ENCODE measurements around the gene TBC1D5.

Gene TBC1D5

DNA sequence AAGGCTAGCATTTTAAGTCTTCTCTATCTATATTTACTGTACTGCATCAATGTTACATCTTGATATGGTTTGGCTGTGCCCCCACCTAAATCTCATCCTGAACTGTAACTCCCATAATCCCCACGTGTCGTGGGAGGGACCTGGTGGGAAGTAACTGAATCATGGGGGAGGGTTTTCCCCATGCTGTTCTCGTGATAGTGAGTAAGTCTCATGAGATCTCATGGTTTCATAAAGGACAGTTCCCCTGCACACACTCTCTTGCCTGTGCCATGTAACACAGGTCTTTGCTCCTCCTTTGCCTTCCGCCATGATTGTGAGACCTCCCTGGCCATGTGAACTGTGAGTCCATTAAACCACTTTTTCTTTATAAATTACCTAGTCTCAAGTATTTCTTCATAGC lies 161.5 kb downstream of the TBC1D5 start:
- Histone ChIP-seq H3K27me3 (ENCODE audit: control insufficient read depth, insufficient read depth, low read length, poor library complexity, severe bottlenecking) (no peaks in the 10 kb centered on the region), H3K27ac (ENCODE audit: insufficient read depth, low read depth, low read length, poor library complexity, severe bottlenecking) (no peak overlapping the region), H3K4me3 (ENCODE audit: insufficient read depth, low read depth, low read length) (no peak overlapping the region), H3K4me1 (ENCODE audit: control insufficient read depth, insufficient read depth, low read length) (peaks cover 3% of the 10 kb centered on the region), H3K9me3 (ENCODE audit: control insufficient read depth, low read length) (no peaks in the 10 kb centered on the region), H3K36me3 (ENCODE audit: control insufficient read depth, insufficient read depth, low read length) (no peaks in the 10 kb centered on the region)
- WGBS, 2 experiments: 88 to 91% methylated on average over 4 of the region's 4 CpGs

- no peaks in the 10 kb centered on the region for H3K9me3 ChIP-seq (ENCODE audit: control insufficient read depth, low read length)
- H3K4me1 ChIP-seq (ENCODE audit: control insufficient read depth, insufficient read depth, low read length): no peaks in the 10 kb centered on the region
- no peaks in the 10 kb centered on the region for H3K27me3 ChIP-seq (ENCODE audit: control insufficient read depth, insufficient read depth, low read length, poor library complexity, severe bottlenecking)
- WGBS, 2 experiments: 86 to 93% methylated on average over 2 to 3 of the region's 3 CpGs
- H3K36me3 ChIP-seq (ENCODE audit: control insufficient read depth, insufficient read depth, low read length): no peaks in the 10 kb centered on the region
- no peak overlapping the region for H3K27ac ChIP-seq (ENCODE audit: insufficient read depth, low read depth, low read length, poor library complexity, severe bottlenecking)
- H3K4me3 ChIP-seq (ENCODE audit: insufficient read depth, low read depth, low read length): no peak overlapping the region
These were observed 163.0 kb downstream of the TBC1D5 start for GRCh38 chr3:17579289-17580031.

GRCh38 chr3:17577796-17578520 lies 164.5 kb downstream of the TBC1D5 start:
- H3K9me3 ChIP-seq (ENCODE audit: control insufficient read depth, low read length): no peaks in the 10 kb centered on the region
- H3K27ac ChIP-seq (ENCODE audit: insufficient read depth, low read depth, low read length, poor library complexity, severe bottlenecking): no peak overlapping the region
- WGBS, 2 experiments: 95 to 99% methylated on average over 4 of the region's 4 CpGs
- no peaks in the 10 kb centered on the region for H3K4me1 ChIP-seq (ENCODE audit: control insufficient read depth, insufficient read depth, low read length)
- no peaks in the 10 kb centered on the region for H3K36me3 ChIP-seq (ENCODE audit: control insufficient read depth, insufficient read depth, low read length)
- H3K27me3 ChIP-seq (ENCODE audit: control insufficient read depth, insufficient read depth, low read length, poor library complexity, severe bottlenecking): no peaks in the 10 kb centered on the region
- H3K4me3 ChIP-seq (ENCODE audit: insufficient read depth, low read depth, low read length): no peak overlapping the region

- Histone ChIP-seq H3K27me3 (ENCODE audit: control insufficient read depth, insufficient read depth, low read length, poor library complexity, severe bottlenecking) (no peaks in the 10 kb centered on the region), H3K4me1 (ENCODE audit: control insufficient read depth, insufficient read depth, low read length) (no peaks in the 10 kb centered on the region), H3K36me3 (ENCODE audit: control insufficient read depth, insufficient read depth, low read length) (no peaks in the 10 kb centered on the region), H3K27ac (ENCODE audit: insufficient read depth, low read depth, low read length, poor library complexity, severe bottlenecking) (no peak overlapping the region), H3K4me3 (ENCODE audit: insufficient read depth, low read depth, low read length) (no peak overlapping the region), H3K9me3 (ENCODE audit: control insufficient read depth, low read length) (no peaks in the 10 kb centered on the region)
- WGBS, 2 experiments: 89 to 93% methylated on average over 1 of the region's 1 CpG
These were observed 169.0 kb downstream of the TBC1D5 start for GRCh38 chr3:17573396-17573795.

DNA sequence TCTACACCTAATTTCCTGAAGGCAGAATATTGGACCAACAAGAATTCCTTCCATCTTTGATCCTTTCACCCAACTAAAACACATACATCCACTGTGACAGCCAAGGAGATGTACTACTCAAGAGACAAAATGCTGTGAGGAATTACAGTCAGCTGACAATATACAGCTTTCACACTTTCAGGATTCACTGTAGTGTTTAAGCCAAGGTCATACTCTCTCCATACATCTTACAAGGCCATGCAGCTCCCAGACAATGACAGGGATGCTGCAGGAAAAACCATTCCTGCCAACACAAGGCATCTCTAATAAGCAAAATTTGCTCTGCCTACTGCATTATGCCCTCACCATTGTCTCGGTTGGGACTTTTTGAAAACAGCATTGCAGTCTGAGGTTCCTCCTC lies 170.7 kb downstream of the TBC1D5 start:
- Histone ChIP-seq H3K27me3 (ENCODE audit: control insufficient read depth, insufficient read depth, low read length, poor library complexity, severe bottlenecking) (no peaks in the 10 kb centered on the region), H3K4me3 (ENCODE audit: insufficient read depth, low read depth, low read length) (no peak overlapping the region), H3K36me3 (ENCODE audit: control insufficient read depth, insufficient read depth, low read length) (no peaks in the 10 kb centered on the region), H3K9me3 (ENCODE audit: control insufficient read depth, low read length) (no peaks in the 10 kb centered on the region), H3K27ac (ENCODE audit: insufficient read depth, low read depth, low read length, poor library complexity, severe bottlenecking) (no peak overlapping the region), H3K4me1 (ENCODE audit: control insufficient read depth, insufficient read depth, low read length) (no peaks in the 10 kb centered on the region)
- 84 to 89% methylated on average over 1 of the region's 1 CpG for WGBS, 2 experiments

DNA sequence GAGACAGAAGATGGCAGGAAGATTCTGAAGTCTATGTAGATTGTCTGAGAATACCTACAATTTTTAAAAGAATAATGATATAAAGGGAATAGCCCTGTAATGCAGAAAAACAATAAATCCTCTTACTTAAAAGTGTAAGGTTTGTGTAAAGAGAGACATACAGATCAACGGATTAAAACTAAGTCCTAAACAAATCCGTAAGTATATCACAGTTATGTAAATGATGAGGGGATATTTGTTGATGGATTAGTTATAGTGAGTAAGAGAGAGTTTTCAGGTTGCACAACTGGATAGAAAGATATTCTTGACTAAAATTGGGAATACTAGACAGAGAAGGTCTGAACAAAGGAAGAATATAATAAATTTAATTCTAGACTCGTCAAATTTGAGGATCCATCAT lies 179.6 kb downstream of the TBC1D5 start:
- H3K4me1 ChIP-seq (ENCODE audit: control insufficient read depth, insufficient read depth, low read length): no peaks in the 10 kb centered on the region
- WGBS, 2 experiments: 98 to 99% methylated on average over 3 of the region's 3 CpGs
- H3K27ac ChIP-seq (ENCODE audit: insufficient read depth, low read depth, low read length, poor library complexity, severe bottlenecking): no peak overlapping the region
- H3K27me3 ChIP-seq (ENCODE audit: control insufficient read depth, insufficient read depth, low read length, poor library complexity, severe bottlenecking): no peaks in the 10 kb centered on the region
- H3K9me3 ChIP-seq (ENCODE audit: control insufficient read depth, low read length): no peaks in the 10 kb centered on the region
- H3K36me3 ChIP-seq (ENCODE audit: control insufficient read depth, insufficient read depth, low read length): no peaks in the 10 kb centered on the region
- H3K4me3 ChIP-seq (ENCODE audit: insufficient read depth, low read depth, low read length): no peak overlapping the region

DNA sequence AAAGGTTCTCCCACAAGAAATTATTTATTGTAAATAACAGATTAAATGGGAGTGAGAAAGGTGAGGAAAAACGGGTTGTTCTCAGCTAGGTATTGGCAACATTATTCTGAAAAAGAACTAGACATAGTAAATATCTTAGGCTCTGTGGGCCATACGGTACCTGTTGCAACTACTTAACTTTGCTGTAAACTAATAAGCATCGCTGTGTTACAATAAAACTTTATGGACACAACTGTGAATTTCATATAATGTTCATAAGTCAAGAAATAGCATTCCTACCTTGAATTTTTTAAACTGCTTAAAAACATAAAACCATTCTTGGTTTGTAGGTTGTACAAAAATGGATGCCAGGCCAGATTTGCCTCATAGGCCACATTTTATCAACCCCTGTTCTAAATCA lies 183.9 kb downstream of the TBC1D5 start:
- Histone ChIP-seq H3K4me3 (ENCODE audit: insufficient read depth, low read depth, low read length) (no peak overlapping the region), H3K4me1 (ENCODE audit: control insufficient read depth, insufficient read depth, low read length) (peaks cover 7% of the 10 kb centered on the region), H3K27me3 (ENCODE audit: control insufficient read depth, insufficient read depth, low read length, poor library complexity, severe bottlenecking) (no peaks in the 10 kb centered on the region), H3K27ac (ENCODE audit: insufficient read depth, low read depth, low read length, poor library complexity, severe bottlenecking) (no peak overlapping the region), H3K9me3 (ENCODE audit: control insufficient read depth, low read length) (no peaks in the 10 kb centered on the region), H3K36me3 (ENCODE audit: control insufficient read depth, insufficient read depth, low read length) (no peaks in the 10 kb centered on the region)
- WGBS, 2 experiments: 90 to 95% methylated on average over 2 to 3 of the region's 3 CpGs

DNA sequence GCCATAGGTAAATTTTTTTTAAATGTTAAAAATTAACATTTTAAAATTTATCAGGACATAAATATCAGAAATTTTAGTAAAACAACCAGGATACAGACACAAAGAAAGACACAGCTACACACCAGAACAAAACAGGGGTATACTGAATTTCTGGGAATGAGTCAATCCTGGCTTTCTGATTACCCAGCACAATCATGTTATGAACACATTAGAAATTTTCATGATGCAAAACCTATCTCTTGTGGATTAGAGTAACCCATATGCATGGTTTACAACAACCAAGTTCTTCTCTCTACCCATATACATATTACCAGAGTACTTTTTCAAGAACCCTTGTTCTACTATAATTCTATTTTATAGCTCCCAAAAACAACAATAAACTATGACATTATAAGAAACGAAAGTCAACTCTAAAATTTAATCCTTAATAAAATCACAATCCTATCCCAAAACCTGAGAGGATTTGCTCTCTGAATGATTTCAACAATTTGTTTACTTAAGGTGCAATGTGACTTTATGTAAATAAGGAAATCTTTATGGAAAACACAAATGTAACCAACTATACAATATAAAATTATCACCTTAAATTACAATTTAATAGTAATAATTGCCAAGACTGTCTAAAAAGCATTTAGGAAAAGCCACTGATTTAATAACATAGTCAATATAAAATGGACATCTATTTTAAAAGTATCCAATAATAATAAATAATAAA lies 184.5 kb downstream of the TBC1D5 start:
- H3K36me3 ChIP-seq (ENCODE audit: control insufficient read depth, insufficient read depth, low read length): no peaks in the 10 kb centered on the region
- WGBS, 2 experiments: 85 to 96% methylated on average over 1 of the region's 1 CpG
- peaks cover 11% of the 10 kb centered on the region for H3K4me1 ChIP-seq (ENCODE audit: control insufficient read depth, insufficient read depth, low read length)
- H3K27me3 ChIP-seq (ENCODE audit: control insufficient read depth, insufficient read depth, low read length, poor library complexity, severe bottlenecking): no peaks in the 10 kb centered on the region
- H3K9me3 ChIP-seq (ENCODE audit: control insufficient read depth, low read length): no peaks in the 10 kb centered on the region
- H3K27ac ChIP-seq (ENCODE audit: insufficient read depth, low read depth, low read length, poor library complexity, severe bottlenecking): no peak overlapping the region
- H3K4me3 ChIP-seq (ENCODE audit: insufficient read depth, low read depth, low read length): no peak overlapping the region

GRCh38 chr3:17555525-17555924 lies 186.9 kb downstream of the TBC1D5 start:
- WGBS, 2 experiments: 68 to 69% methylated on average over 2 of the region's 2 CpGs
- Histone ChIP-seq H3K27me3 (ENCODE audit: control insufficient read depth, insufficient read depth, low read length, poor library complexity, severe bottlenecking) (no peaks in the 10 kb centered on the region), H3K4me3 (ENCODE audit: insufficient read depth, low read depth, low read length) (no peak overlapping the region), H3K36me3 (ENCODE audit: control insufficient read depth, insufficient read depth, low read length) (no peaks in the 10 kb centered on the region), H3K9me3 (ENCODE audit: control insufficient read depth, low read length) (no peaks in the 10 kb centered on the region), H3K27ac (ENCODE audit: insufficient read depth, low read depth, low read length, poor library complexity, severe bottlenecking) (no peak overlapping the region), H3K4me1 (ENCODE audit: control insufficient read depth, insufficient read depth, low read length) (peaks cover 19% of the 10 kb centered on the region)

GRCh38 chr3:17554078-17554477 lies 188.4 kb downstream of the TBC1D5 start:
- H3K9me3 ChIP-seq (ENCODE audit: control insufficient read depth, low read length): no peaks in the 10 kb centered on the region
- H3K4me1 ChIP-seq (ENCODE audit: control insufficient read depth, insufficient read depth, low read length): peaks cover 19% of the 10 kb centered on the region
- H3K36me3 ChIP-seq (ENCODE audit: control insufficient read depth, insufficient read depth, low read length): no peaks in the 10 kb centered on the region
- WGBS, 2 experiments: 95 to 99% methylated on average over 4 of the region's 4 CpGs
- no peak overlapping the region for H3K4me3 ChIP-seq (ENCODE audit: insufficient read depth, low read depth, low read length)
- H3K27ac ChIP-seq (ENCODE audit: insufficient read depth, low read depth, low read length, poor library complexity, severe bottlenecking): no peak overlapping the region
- no peaks in the 10 kb centered on the region for H3K27me3 ChIP-seq (ENCODE audit: control insufficient read depth, insufficient read depth, low read length, poor library complexity, severe bottlenecking)

Data from ectodermal cell (in vitro differentiated cells).